H1 (cell line): ENCODE measurements around the gene PDE4D.

Experiments used
- EP300 ChIP-seq, 2 experiments: IDR thresholded peaks; 1 replicate in 1 of 2; 2 replicates in 1 of 2; pipeline ENCODE4 v1.6.1; 2011 to 2012; ENCODE audit warnings: low read depth in 2 of 2, low read length in 2 of 2, mild to moderate bottlenecking in 2 of 2, borderline replicate concordance in 1 of 2, inconsistent platforms in 1 of 2, moderate library complexity in 1 of 2
- EZH2 ChIP-seq: fragments of 200-600 bp; sonication (generic); IDR thresholded peaks from 2 replicates; pipeline ENCODE4 v1.7.1; 2012; ENCODE audit warnings: low read depth, mild to moderate bottlenecking, moderate library complexity, low read length, inconsistent platforms; ENCODE audit not compliant: severe bottlenecking
- POLR2A ChIP-seq, 2 experiments: IDR thresholded peaks; 1 replicate in 1 of 2; 2 replicates in 1 of 2; pipeline ENCODE4 v1.6.1; 2011; ENCODE audit warnings: low read depth in 2 of 2, low read length in 2 of 2, mild to moderate bottlenecking in 2 of 2; ENCODE audit errors: control extremely low read depth in 1 of 2
- POLR2AphosphoS5 ChIP-seq: IDR thresholded peaks from 2 replicates; pipeline ENCODE4 v1.6.1; 2011; ENCODE audit warnings: low read depth, low read length
- RAD21 ChIP-seq, 2 experiments: IDR thresholded peaks in 1 of 2; conservative IDR thresholded peaks in 1 of 2; 2 replicates each; pipeline ENCODE4 v1.6.1; 2011; ENCODE audit warnings: low read depth in 2 of 2, low read length in 2 of 2, improper control_type of control experiment in 1 of 2, inconsistent platforms in 1 of 2, mild to moderate bottlenecking in 1 of 2, moderate library complexity in 1 of 2
- SP2 ChIP-seq: IDR thresholded peaks from 2 replicates; pipeline ENCODE4 v1.6.1; 2012; ENCODE audit warnings: mild to moderate bottlenecking, low read length, inconsistent platforms
- YY1 ChIP-seq: IDR thresholded peaks from 2 replicates; pipeline ENCODE4 v1.6.1; 2011; ENCODE audit warnings: low read depth, mild to moderate bottlenecking, low read length
- TF ChIP-seq, protein P1 (sequence below), 3 experiments: IDR thresholded peaks; 1 replicate in 2 of 3; 2 replicates in 1 of 3; pipeline versions ENCODE4 v1.5.1 to v1.6.1; 2011; ENCODE audit warnings: low read length in 3 of 3, mild to moderate bottlenecking in 3 of 3, inconsistent platforms in 2 of 3, low read depth in 1 of 3, moderate library complexity in 1 of 3; ENCODE audit not compliant: insufficient read depth in 1 of 3; ENCODE audit errors: control extremely low read depth in 1 of 3

DNA sequence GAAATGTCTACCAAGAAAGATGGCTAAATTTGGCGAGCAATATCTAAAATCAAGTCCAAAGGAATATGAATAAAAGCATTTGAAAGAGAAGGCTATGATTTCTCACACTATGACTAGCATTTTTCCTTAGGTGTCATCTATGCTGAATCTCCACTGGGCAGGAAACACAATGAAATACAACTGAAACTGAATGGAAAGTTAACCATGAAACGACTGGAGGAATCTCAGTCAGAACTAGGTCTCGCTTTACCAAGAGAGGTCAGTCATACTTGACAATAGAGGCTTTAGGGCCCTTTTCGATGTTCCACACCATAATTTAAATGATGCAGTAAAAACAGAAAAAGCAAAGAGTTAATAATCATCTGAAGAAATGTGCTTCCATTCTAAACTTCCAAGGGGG lies 339.0 kb downstream of the PDE4D start:
- TF ChIP-seq, protein P1, sequence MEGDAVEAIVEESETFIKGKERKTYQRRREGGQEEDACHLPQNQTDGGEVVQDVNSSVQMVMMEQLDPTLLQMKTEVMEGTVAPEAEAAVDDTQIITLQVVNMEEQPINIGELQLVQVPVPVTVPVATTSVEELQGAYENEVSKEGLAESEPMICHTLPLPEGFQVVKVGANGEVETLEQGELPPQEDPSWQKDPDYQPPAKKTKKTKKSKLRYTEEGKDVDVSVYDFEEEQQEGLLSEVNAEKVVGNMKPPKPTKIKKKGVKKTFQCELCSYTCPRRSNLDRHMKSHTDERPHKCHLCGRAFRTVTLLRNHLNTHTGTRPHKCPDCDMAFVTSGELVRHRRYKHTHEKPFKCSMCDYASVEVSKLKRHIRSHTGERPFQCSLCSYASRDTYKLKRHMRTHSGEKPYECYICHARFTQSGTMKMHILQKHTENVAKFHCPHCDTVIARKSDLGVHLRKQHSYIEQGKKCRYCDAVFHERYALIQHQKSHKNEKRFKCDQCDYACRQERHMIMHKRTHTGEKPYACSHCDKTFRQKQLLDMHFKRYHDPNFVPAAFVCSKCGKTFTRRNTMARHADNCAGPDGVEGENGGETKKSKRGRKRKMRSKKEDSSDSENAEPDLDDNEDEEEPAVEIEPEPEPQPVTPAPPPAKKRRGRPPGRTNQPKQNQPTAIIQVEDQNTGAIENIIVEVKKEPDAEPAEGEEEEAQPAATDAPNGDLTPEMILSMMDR (IDR thresholded peaks at IDR 0.05; ENCODE audit: control extremely low read depth in 1 of 3, insufficient read depth in 1 of 3, low read depth in 1 of 3, low read length in 3 of 3) = no peak
- TF ChIP-seq SP2 = no peak
- TF ChIP-seq YY1 = no peak
- no peak for TF ChIP-seq EZH2
- TF ChIP-seq POLR2A (IDR thresholded peaks at IDR 0.05; ENCODE audit: control extremely low read depth in 1 of 2, low read depth in 2 of 2, low read length in 2 of 2) = no peak
- TF ChIP-seq EP300 (IDR thresholded peaks at IDR 0.05; ENCODE audit: borderline replicate concordance in 1 of 2, low read depth in 2 of 2, low read length in 2 of 2) = no peak
- no peak for TF ChIP-seq RAD21 (IDR thresholded peaks at IDR 0.05 in 1 of 2, conservative IDR thresholded peaks at IDR 0.05 in 1 of 2; ENCODE audit: low read depth in 2 of 2, low read length in 2 of 2)
- no peak for TF ChIP-seq POLR2AphosphoS5
